Liver (tissue), 3 donors: ENCODE data around the gene SIM2.

ENCODE experiments used
- CTCF ChIP-seq: fragments of 150-350 bp; IDR thresholded peaks from 2 replicates; pipeline ENCODE4 v1.5.1; 2017; ENCODE audit warnings: improper control_type of control experiment, low read depth, low read length; ENCODE audit not compliant: missing input control
- HNF4G ChIP-seq: IDR thresholded peaks from 2 replicates; pipeline ENCODE4 v1.6.1; 2016; ENCODE audit warnings: antibody characterized with exemption
- JUND ChIP-seq, 2 donors: IDR thresholded peaks; 2 replicates each; pipeline ENCODE4 v1.6.1; 2016; ENCODE audit warnings: antibody characterized with exemption in 2 of 2
- RAD21 ChIP-seq, 2 donors: IDR thresholded peaks; 2 replicates each; pipeline ENCODE4 v1.6.1; 2016; ENCODE audit warnings: antibody characterized with exemption in 2 of 2, mild to moderate bottlenecking in 2 of 2
- REST ChIP-seq: IDR thresholded peaks from 2 replicates; pipeline ENCODE4 v1.6.1; 2016; ENCODE audit warnings: antibody characterized with exemption, mild to moderate bottlenecking
- TAF1 ChIP-seq: conservative IDR thresholded peaks from 2 replicates; pipeline ENCODE4 v1.6.1; 2016; ENCODE audit warnings: antibody characterized with exemption, mild to moderate bottlenecking
- TF ChIP-seq, protein P1 (sequence below): IDR thresholded peaks from 2 replicates; pipeline ENCODE4 v1.6.1; 2016; ENCODE audit warnings: antibody characterized with exemption
- donor health status: healthy.
- donor health status: healthy.

- TF ChIP-seq, protein P1, sequence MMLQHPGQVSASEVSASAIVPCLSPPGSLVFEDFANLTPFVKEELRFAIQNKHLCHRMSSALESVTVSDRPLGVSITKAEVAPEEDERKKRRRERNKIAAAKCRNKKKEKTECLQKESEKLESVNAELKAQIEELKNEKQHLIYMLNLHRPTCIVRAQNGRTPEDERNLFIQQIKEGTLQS = no peak
- no peak for TF ChIP-seq REST
- no peak for TF ChIP-seq CTCF
- TF ChIP-seq TAF1 = no peak
- no peak for TF ChIP-seq RAD21 (IDR thresholded peaks at IDR 0.05)
- TF ChIP-seq JUND (IDR thresholded peaks at IDR 0.05) = no peak
- TF ChIP-seq HNF4G = no peak
Observed at GRCh38 chr21:36658926-36659325, 40.0 kb upstream of the SIM2 start.
